AML-193 (cell line): ENCODE measurements around the gene GTPBP1.

Experiments
- DNase-seq, 2 experiments: peaks; one replicate each; lab custom pipeline; 2025; lab: John Stamatoyannopoulos, UW

GTPBP1 gene

GRCh38 chr22:38741166-38741565, 35.4 kb downstream of the GTPBP1 start:
- no peak for DNase-seq

GRCh38 chr22:38741576-38741975, 35.8 kb downstream of the GTPBP1 start:
- DNase-seq = no peak

DNA sequence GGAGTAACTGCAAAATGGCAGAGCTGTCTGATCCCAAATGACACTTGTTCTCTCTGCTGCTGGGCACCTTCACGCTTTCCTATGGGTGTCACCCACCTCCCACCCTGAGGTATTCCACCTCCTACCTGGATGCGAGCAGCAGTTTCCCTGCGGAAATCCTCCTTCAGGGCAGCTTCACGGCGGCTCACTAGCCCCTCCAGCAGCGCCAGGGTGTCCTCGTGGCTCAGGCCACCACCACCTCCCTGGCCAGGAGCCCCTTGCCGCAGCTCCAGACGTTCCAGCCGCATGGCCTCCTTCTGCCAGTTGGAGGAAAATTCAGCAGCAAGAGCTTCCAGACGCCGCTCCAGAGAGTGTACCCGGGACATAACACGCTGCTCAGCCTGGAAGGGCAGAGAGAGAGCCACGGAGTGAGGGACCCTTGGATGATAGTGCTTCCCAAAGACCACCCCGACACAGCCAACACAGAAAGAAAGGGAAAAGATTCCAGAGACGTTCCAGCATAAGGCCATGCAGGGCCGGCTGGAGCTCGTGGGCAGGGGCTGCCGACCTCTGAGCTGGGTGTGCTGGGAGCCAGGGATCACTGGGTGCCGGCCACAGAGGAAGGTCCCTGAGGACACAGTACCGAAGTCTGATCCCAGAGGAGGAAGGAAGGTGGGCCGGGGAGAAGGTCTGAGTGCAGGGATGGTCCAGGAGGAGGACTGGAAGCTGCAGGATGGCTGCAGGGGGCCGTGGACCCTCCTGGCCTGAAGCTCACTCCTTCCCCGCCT, 36.6 kb downstream of the GTPBP1 start:
- DNase-seq = no peak

DNA sequence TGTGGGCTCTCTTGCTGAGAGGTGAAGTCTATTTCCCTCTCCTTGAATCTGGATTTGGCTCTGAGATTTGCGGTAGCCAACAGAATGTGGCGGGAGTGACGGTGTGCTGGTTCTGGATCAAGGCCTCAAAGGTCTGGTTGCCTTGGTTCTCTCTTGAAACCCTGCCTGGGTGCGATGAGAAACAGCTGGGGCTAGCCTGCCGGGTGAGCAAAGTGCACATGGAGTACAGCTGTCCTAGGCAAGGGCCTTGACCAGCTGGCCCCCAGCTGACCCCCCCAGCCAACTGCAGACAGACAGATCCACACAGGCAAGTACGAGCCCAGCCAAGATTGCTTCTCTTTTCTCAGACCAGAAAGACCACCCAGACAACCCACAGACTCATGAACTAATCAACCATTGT, 39.2 kb downstream of the GTPBP1 start:
- DNase-seq = no peak

DNA sequence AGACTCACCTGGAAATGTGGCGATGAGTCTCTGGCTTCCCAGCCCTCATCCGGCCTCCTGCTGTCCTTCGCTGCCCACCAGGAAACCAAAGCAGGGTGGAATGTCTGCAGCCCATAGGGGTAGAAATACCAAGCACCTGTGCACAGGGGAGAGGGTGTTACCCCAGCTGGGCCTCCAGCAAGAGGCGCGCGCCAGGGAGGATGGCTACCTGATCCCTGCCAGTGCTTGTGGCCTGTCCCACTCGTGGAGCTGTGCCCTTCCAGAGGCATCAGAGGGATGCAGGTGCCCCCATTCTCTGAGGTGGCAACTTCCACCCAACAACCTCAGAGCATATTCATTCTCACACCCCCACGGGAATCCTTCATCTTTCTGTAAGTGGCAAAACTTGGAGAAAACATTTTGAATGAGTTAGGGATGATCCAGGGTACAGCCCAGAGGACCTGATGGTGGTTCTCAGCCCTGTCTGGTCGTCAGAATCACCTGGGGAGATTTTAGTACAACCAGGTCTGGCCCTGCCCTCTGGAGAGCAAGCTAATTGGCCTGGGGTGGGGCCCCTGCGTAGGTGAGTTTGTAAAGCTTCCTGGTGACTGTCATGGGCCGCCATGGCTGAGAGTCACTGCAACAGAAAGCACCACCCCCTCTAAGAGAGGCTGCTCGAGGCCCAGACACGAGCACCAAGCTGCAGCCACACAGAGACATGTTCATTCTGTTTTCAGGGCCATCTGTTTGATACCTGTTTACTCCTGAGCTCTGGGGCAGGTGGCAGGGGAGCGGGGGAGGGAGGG, 40.1 kb downstream of the GTPBP1 start:
- no peak for DNase-seq

GRCh38 chr22:38748487-38749136, 42.9 kb downstream of the GTPBP1 start:
- DNase-seq = no peak

DNA sequence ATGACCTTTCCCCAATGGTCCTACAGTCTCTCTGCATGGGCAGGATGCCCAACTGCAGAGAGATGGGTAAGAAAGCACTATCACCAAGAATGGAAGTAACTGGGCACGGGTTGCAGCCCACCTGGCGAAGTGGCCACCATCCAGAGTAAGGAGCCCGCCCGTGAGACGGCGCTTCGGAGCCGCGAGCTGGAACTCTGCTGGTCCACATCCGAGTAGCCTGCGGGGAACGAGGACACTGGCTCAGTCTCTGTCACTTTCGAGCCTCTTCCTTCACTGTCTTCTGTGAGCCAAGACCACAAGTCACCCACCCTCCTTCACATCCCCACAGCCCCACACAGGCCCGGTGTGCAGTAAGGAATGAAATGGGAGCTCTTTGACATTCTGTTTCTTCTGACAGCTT, 44.4 kb downstream of the GTPBP1 start:
- no peak for DNase-seq

- DNase-seq = no peak
Measured at GRCh38 chr22:38750638-38751037, 44.9 kb downstream of the GTPBP1 start.

GRCh38 chr22:38751066-38751421, 45.3 kb downstream of the GTPBP1 start:
- no peak for DNase-seq

DNA sequence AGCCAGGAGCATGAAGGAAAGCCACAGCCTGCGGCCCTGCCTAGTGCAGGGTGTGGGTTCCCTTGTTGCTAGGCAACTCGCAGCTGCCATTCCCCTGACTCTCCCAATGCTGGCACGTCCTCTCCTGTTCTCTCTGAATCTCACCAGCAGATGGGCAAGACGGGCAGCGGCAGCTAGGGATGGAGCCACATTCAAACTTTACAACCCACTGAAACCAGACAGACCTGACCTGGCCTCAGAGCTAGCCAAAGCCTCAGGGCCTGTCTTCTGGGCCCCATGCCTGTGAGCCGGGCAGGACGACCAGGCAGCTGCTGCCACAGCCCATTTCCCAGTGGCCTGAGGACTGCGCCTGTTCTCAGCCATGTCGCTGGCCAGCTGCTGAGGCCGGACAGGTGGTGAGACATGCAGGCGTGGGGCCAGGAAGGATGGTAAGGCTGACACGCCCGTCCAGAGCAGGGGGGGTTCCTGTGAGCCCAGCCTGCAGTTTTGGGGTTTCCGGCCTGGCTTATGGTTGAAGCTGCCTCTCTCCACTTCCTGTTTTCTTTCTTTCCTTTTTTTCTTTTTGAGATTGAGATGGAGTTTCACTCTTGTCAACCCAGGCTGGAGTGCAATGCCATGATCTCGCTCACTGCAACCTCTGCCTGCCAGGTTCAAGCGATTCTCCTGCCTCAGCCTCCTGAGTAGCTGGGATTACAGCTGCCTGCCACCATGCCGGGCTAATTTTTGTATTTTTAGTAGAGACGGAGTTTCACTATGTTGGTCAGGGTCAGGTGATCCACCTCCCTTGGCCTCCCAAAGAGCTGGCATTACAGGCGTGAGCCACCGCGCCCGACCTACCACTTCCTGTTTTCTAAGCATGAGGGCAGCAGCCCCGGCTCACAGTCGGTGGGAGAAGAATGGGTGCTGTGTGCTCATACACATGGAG, 45.9 kb downstream of the GTPBP1 start:
- peak; percentile 79 to 91 for DNase-seq

GRCh38 chr22:38753948-38754750, 48.4 kb downstream of the GTPBP1 start:
- DNase-seq = peak; percentile 13 to 38

DNA sequence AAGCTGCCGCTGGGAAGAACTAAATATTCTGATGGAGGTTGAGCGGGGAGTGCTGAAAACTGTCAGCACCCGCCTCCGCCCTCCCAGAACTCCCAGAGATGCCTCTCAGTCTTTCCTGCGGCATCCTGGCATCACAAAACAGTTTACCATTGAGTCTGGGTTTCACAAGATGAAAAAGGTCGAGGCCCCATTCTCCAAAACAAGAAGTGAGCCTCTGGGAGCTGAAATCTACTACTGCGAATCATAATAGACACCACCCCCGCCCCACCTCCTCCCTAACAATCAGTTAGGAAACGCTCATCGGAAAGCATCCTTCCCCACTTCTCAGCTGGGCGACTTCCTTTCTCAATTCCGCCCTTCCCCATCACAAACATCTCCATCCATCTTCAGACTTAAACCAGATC, 49.0 kb downstream of the GTPBP1 start:
- peak; percentile 67 to 73 for DNase-seq

DNA sequence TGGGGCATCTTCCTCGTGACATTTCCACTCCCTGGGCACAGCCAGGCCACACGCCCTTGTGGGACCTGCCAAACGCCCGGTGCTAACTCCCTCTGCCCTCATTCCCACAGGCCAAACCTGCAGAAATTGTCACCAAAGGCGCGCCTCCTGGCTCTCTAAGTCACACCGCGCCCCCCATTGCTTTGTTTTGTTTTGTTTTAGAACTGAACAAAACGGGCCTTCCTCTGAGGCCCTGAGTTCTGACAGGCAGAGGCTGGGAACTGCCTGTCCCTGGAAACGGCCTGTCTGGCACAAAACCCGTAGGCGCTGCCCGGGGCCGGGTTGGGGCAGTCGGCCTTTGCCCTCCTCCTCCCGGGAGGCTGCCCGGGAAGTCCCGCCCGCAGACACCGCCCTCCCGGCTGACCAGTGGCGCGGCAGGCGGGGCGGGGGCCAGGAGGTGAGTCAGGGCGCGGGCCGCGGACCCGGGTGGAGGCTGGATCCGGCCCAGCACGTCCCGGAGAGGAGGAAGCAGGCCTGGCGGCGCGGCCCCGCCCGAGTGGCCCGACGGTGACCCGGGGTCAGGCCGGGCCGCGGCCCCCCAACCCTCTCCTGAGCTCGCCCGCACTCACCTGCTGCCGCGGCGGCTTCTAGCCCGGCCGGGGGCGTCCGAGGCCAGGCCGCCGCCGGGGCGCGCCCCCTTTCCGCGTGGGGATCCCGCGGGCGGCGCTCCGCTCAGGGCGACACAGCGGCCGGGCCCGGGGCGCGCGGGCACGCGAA, 49.6 kb downstream of the GTPBP1 start:
- DNase-seq = peak; percentile 47 to 58

DNA sequence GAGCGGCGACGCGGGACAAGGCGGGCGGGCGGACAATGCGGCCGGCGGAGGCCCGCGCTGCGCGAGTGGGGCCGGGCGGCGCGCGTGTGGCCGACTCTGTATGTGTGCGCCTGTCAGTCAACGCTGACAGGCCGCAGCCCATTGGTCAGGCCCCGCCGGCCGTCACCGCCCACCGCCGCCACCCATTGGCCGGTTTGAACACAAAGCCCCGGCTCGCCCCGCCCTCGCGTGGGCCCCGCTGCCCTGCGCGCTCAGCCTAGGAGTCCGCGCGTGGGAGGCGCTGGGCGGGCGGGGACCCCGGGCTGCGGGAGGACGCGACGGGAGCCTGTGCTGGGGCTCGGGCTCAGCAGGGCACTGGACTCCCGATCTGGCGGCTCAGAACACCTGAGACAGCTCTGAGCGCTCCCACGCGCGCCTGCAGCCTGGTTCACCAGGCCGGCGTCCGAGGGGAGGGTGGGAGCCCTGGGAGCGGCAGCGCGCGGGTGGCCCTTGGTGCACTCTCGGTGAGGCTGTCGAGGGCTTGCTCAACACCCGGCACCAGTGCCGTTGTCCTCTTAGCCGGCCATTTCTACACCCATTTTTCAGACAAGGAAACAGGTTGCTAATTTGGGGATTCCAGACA, 50.3 kb downstream of the GTPBP1 start, which contains the start of gene SUN2:
Gene SUN2, minus strand, starts transcription at position 88 of the 622 bp plus-strand sequence. CDS start 3,370 bp downstream, outside the sequence.
- peak; percentile 64 to 67 for DNase-seq

DNA sequence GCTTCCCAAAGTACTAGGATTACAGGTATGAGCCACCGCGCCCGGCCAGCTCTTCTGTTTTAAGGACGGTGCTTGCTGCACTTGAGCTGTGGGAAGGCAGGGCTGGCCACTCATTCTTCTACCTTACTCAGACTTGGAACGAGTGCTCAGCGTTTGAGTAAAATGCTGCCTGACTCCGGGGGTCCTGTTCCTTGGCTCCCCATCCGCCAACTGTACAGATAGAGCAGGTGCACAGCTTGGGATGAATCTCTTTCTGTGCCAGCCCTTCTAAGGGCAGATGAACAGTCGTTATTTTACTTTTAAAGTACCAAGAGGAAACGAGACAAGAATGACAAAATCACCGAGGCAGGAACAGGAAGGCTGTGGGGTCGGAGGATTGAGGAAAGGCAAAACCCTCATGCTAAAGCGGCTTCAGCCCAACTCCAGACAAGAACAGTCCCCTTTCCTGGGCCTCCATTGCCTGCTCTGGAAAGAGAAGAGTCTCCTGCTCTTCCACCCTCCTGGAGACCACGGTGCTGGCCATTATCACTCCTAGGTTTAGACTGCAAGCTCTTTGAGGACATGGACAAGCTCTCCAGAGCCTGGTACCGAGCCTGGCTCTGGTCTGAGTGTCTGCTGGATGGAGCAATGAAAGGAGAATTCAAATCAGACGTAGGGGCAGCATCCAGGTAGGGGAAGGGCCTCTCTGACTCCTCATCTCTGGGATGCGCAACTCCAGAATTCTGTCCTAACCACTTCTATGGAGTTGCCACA, 51.1 kb downstream of the GTPBP1 start:
- DNase-seq = peak; percentile 27 to 31

- no peak for DNase-seq
Measured at GRCh38 chr22:38757464-38757757, 51.7 kb downstream of the GTPBP1 start.

- DNase-seq = no peak
Measured at GRCh38 chr22:38758276-38758945, 52.7 kb downstream of the GTPBP1 start.

DNA sequence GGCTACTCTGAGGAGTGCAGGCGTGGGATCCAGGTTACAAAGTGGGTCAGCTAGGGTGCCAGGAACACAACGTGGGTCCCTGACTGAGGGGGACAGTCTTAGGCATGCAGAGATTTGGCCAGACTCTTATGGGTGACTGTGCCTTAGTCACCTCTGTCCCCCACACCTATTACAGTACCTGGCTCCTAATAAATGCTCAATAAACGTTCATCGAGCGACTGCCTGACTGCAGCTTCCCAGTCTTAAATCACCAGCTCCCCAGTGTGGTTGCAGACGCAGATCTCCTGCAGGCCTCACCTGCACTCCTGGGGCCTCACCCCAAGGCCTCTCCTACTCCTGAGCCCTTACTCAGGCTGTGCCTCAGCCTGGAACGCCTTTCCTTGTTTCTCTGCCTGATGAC, 53.3 kb downstream of the GTPBP1 start:
- no peak for DNase-seq
